ENCODE measurements around the gene PLCXD1. TPM values are rescaled to one million over a fixed set of nuclear protein-coding genes. Genes with fewer than 3 reads are reported as not detected.

PLCXD1 gene
- polyA plus RNA-seq, 2 of the 4 experiments (the other 2 are of a cell fraction) = 64.6 to 67.9 TPM

Other genes starting within 250 kb of the PLCXD1 start
- 22.9 and 26.0 TPM in 2 replicates for gene GTPBP6, start 37.4 kb downstream of the PLCXD1 start, polyA plus RNA-seq (2011; rRNA removed)
- gene GTPBP6, start 37.4 kb downstream of the PLCXD1 start, polyA plus RNA-seq (2017; fragmentation: RNase III; extraction: RNeasy Plus Mini Kit Qiagen cat#74134 plus additional on column Dnase treatment) = 36.1 to 41.2 TPM (median 39.4 TPM) in 3 replicates
- 12.6 and 13.1 TPM in 2 replicates for gene PPP2R3B, start 105.5 kb downstream of the PLCXD1 start, polyA plus RNA-seq (2011; rRNA removed)
- gene PPP2R3B, start 105.5 kb downstream of the PLCXD1 start, polyA plus RNA-seq (2017; fragmentation: RNase III; extraction: RNeasy Plus Mini Kit Qiagen cat#74134 plus additional on column Dnase treatment) = 24.9 to 29.6 TPM (median 28.8 TPM) in 3 replicates

Measured in A549 (cell line).